Stimulated activated CD8-positive, alpha-beta memory T cell treated with anti-CD3 and anti-CD28 coated beads, Interleukin-15, amount 100 ng/mL, for 4 hours (primary cell): Measurements from ENCODE around the gene MPHOSPH10.
"Not testable (repeated sequence)": the region's sequence is repeated elsewhere in the genome, so short reads cannot be mapped to it uniquely, and the experiment has no call there.

Experiments used
- DNase-seq, 2 donors: peaks; one replicate each; pipeline ENCODE4 v3.0.0-alpha.2; 2020; ENCODE audit warnings: low read depth in 2 of 2

MPHOSPH10 gene

GRCh38 chr2:71173096-71173495 lies 42.7 kb downstream of the MPHOSPH10 start:
- no peak for DNase-seq

- DNase-seq = no peak
Measured at GRCh38 chr2:71174207-71174606, 43.8 kb downstream of the MPHOSPH10 start.

DNA sequence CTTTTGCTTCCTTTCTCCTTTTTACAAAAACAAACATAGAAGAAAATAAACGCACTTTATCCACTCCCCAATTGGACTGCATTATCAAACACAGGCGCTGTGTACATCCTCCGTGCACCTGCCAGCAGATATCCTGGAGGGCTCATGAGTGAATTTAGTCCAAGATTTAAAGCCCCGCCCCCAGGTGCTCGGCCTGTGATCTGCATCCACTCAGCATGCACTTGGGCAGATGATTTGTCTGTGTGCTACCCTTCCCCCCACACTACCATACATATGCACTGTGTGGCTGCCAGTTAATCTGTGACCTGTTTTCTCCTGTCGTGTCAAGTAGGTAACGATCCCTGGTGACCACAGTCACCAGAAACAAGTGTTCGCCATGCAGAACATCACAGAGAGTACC lies 48.4 kb downstream of the MPHOSPH10 start:
- not testable (repeated sequence) for DNase-seq

DNA sequence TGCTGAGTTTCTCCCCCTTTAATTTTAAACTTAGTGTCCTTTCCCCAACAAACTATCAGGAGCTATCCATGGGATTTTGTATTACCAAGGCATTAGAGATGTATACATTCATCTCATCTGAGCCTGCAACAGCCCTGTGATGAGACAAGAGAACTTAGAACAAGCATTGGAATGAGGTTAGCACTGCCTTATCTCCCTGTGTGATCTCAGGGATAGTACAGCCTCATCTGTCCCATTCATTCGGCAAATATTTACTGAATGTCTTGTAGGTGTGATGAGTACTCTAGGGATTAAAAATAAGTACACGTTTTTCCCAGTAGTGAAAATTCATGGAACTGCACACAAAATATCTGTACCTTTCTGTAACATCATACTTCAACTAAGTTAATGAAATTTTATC lies 50.9 kb downstream of the MPHOSPH10 start:
- DNase-seq = no peak

GRCh38 chr2:71183306-71184115 lies 53.1 kb downstream of the MPHOSPH10 start:
- not testable (repeated sequence) for DNase-seq

DNA sequence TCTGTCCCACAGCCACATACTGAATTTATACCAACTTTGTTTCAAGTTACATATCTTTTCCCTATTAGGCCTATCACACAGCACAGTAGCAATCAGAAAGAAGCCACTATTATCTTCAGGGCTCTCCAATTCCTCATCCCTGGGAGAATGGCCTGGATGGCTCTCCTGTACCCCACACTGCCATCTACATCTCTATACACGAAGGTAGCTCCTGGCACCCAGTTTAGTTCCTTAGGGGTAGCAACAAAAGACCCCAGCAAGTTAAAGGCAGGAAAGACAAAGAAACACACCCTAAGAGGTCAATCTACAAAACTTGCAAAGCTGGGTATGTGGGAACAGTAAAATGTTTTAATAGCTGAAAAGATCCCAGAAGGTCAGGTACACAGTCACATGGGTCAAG lies 56.5 kb downstream of the MPHOSPH10 start:
- no peak for DNase-seq

- no peak for DNase-seq
Measured at GRCh38 chr2:71187589-71187988, 57.2 kb downstream of the MPHOSPH10 start.

DNA sequence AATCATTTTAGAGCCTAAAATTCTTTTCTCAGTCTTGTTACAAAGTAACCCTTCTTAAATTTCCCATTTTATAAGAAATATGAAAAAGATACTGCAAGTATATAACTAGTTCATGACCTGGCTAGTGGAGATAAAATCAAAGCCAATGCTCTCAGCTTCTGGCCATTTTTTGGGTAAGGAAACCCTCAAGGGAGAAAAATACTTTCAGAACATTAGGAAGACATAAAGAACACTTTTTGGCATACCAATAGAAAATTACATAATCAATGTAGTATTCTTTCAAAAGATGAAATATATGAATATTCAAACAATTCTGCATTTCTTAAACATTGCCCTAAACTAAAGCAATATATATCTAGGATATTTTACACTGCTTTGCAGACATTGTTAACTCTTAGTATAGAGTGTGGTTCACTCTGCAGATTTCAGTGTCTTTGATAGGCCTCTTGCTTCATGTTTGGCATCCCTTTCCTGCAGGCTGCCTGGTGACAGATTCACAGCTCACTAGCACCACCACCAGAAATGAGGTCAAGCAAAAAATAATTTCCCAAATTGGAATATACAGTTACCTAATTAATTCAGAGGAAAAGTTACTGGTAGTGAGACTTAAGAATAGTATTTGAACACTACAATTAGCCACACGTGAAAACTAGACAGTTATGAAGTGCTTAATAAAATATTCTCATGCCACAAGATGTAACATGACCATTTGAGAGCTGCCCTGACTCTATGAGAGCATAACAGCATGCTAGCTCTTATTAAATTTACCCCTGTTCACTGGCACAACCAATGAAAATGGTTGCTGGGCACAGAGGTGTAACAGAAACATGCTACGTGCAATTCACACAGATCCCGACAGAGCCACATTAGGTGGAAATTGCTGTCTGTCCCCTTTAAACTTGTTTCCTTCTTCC lies 60.5 kb downstream of the MPHOSPH10 start:
- no peak for DNase-seq

DNA sequence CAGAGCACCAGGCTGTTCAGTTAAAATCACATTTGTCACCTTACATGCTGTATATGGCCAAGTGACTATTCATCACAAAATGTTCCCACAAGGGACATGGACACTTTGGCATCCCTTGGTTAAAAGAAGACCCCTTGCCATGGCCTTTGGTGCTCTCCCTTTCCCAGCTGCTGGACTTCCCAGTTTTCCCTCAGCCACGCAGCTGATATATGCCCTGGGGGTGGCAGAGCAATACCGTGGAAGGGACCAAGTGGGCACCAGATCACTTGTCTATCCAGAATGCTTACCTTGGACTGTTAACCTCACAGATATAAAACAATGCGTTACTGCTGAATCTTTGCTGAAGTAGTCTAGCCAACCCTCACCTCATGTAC lies 61.1 kb downstream of the MPHOSPH10 start:
- no peak for DNase-seq
